Measurements from ENCODE around the gene ZNF445. TPM values are rescaled to one million over a fixed set of nuclear protein-coding genes. Genes with fewer than 3 reads are reported as not detected.

Gene ZNF445
- total RNA-seq, 1 experiment from 2014 or later, result 19.0 TPM

GRCh38 chr3:44499149-44499898, 21.9 kb upstream of the ZNF445 start:
- Histone ChIP-seq H3K36me3 (ENCODE audit: control insufficient read depth, insufficient read depth, low read length) (no peaks in the 10 kb centered on the region; the same call in 1 of the 2 replicates), H3K4me1 (no peaks in the 10 kb centered on the region), H3K4me3 (ENCODE audit: low read depth, low read length) (no peak overlapping the region), H3K9me3 (peaks cover 10% of the 10 kb centered on the region), H3K27me3 (replicated peaks; ENCODE audit: control insufficient read depth, insufficient read depth, low read length) (no peaks in the 10 kb centered on the region)
- no TSS peak for BruUV-seq (replicated peaks)
- no peaks in the 10 kb centered on the region for H3K4me1 Mint-ChIP-seq (ENCODE audit: low read depth, unreplicated experiment)
- ChIA-PET POLR2A (no interaction called here), CTCF (no interaction called here)
- H3K27me3 Mint-ChIP-seq (ENCODE audit: insufficient read depth, unreplicated experiment), result no peaks in the 10 kb centered on the region
- no peak for TF ChIP-seq CTCF (IDR thresholded peaks at IDR 0.05; ENCODE audit: insufficient read depth in 1 of 2, low read depth in 1 of 2, low read length in 1 of 2, severe bottlenecking in 1 of 2, unreplicated experiment in 1 of 2)
- peaks cover 44% of the 10 kb centered on the region for H3K9me3 Mint-ChIP-seq (ENCODE audit: unreplicated experiment)
- H3K27ac Mint-ChIP-seq (ENCODE audit: unreplicated experiment), result no peak overlapping the region
- intact Hi-C loops (cut with micrococcal nuclease; ENCODE audit: unreplicated experiment), result no loop called here
- no peak overlapping the region for H3K4me3 Mint-ChIP-seq (ENCODE audit: unreplicated experiment)
- peaks cover 34% of the 10 kb centered on the region for H3K36me3 Mint-ChIP-seq (ENCODE audit: insufficient read depth, unreplicated experiment)
- no peak for DNase-seq

GRCh38 chr3:44495636-44496415, 18.4 kb upstream of the ZNF445 start:
- no peaks in the 10 kb centered on the region for H3K4me1 Mint-ChIP-seq (ENCODE audit: low read depth, unreplicated experiment)
- ChIA-PET CTCF (no interaction called here), POLR2A (no interaction called here)
- peaks cover 19% of the 10 kb centered on the region for H3K9me3 Mint-ChIP-seq (ENCODE audit: unreplicated experiment)
- H3K36me3 Mint-ChIP-seq (ENCODE audit: insufficient read depth, unreplicated experiment), result peaks cover 23% of the 10 kb centered on the region
- H3K9me3 ChIP-seq, result peaks cover 6% of the 10 kb centered on the region
- H3K4me3 ChIP-seq (ENCODE audit: low read depth, low read length), result no peak overlapping the region
- no peak overlapping the region for H3K27ac Mint-ChIP-seq (ENCODE audit: unreplicated experiment)
- H3K27me3 Mint-ChIP-seq (ENCODE audit: insufficient read depth, unreplicated experiment), result no peaks in the 10 kb centered on the region
- BruUV-seq (replicated peaks), result no TSS peak
- intact Hi-C loops (cut with micrococcal nuclease; ENCODE audit: unreplicated experiment), result no loop called here
- H3K36me3 ChIP-seq (ENCODE audit: control insufficient read depth, insufficient read depth, low read length), result peaks cover 1% of the 10 kb centered on the region
- no peak for TF ChIP-seq CTCF (IDR thresholded peaks at IDR 0.05; ENCODE audit: insufficient read depth in 1 of 2, low read depth in 1 of 2, low read length in 1 of 2, severe bottlenecking in 1 of 2, unreplicated experiment in 1 of 2)
- no peak overlapping the region for H3K4me3 Mint-ChIP-seq (ENCODE audit: unreplicated experiment)
- H3K4me1 ChIP-seq, result no peaks in the 10 kb centered on the region
- H3K27me3 ChIP-seq (replicated peaks; ENCODE audit: control insufficient read depth, insufficient read depth, low read length), result no peaks in the 10 kb centered on the region
- no peak for DNase-seq

- H3K27me3 Mint-ChIP-seq (ENCODE audit: insufficient read depth, unreplicated experiment), result no peaks in the 10 kb centered on the region
- no peak overlapping the region for H3K4me3 Mint-ChIP-seq (ENCODE audit: unreplicated experiment)
- ChIA-PET POLR2A (no interaction called here), CTCF (no interaction called here)
- no peaks in the 10 kb centered on the region for H3K4me1 Mint-ChIP-seq (ENCODE audit: low read depth, unreplicated experiment)
- no peaks in the 10 kb centered on the region for H3K9me3 Mint-ChIP-seq (ENCODE audit: unreplicated experiment)
- no peaks in the 10 kb centered on the region for H3K27me3 ChIP-seq (replicated peaks; ENCODE audit: control insufficient read depth, insufficient read depth, low read length)
- TF ChIP-seq CTCF (IDR thresholded peaks at IDR 0.05; ENCODE audit: insufficient read depth in 1 of 2, low read depth in 1 of 2, low read length in 1 of 2, severe bottlenecking in 1 of 2, unreplicated experiment in 1 of 2), result no peak
- intact Hi-C loops (cut with micrococcal nuclease; ENCODE audit: unreplicated experiment), result no loop called here
- H3K4me3 ChIP-seq (ENCODE audit: low read depth, low read length), result no peak overlapping the region
- DNase-seq, result no peak
- H3K9me3 ChIP-seq, result no peaks in the 10 kb centered on the region
- BruUV-seq (replicated peaks), result no TSS peak
- peaks cover 1% of the 10 kb centered on the region for H3K36me3 ChIP-seq (ENCODE audit: control insufficient read depth, insufficient read depth, low read length)
- H3K4me1 ChIP-seq, result no peaks in the 10 kb centered on the region
- no peaks in the 10 kb centered on the region for H3K36me3 Mint-ChIP-seq (ENCODE audit: insufficient read depth, unreplicated experiment)
- no peak overlapping the region for H3K27ac Mint-ChIP-seq (ENCODE audit: unreplicated experiment)
Observed at GRCh38 chr3:44492496-44492895, 15.0 kb upstream of the ZNF445 start.

All from Caco-2 (cell line).